ENCODE data around the gene USP7.
"Not testable (repeated sequence)": the region's sequence is repeated elsewhere in the genome, so short reads cannot be mapped to it uniquely, and the experiment has no call there.

USP7 gene

GRCh38 chr16:8886593-8887430, 76.9 kb downstream of the USP7 start:
- in situ Hi-C loops (cut with HindIII; ENCODE audit: low sequenced_read_pairs) = no loop called here

DNA sequence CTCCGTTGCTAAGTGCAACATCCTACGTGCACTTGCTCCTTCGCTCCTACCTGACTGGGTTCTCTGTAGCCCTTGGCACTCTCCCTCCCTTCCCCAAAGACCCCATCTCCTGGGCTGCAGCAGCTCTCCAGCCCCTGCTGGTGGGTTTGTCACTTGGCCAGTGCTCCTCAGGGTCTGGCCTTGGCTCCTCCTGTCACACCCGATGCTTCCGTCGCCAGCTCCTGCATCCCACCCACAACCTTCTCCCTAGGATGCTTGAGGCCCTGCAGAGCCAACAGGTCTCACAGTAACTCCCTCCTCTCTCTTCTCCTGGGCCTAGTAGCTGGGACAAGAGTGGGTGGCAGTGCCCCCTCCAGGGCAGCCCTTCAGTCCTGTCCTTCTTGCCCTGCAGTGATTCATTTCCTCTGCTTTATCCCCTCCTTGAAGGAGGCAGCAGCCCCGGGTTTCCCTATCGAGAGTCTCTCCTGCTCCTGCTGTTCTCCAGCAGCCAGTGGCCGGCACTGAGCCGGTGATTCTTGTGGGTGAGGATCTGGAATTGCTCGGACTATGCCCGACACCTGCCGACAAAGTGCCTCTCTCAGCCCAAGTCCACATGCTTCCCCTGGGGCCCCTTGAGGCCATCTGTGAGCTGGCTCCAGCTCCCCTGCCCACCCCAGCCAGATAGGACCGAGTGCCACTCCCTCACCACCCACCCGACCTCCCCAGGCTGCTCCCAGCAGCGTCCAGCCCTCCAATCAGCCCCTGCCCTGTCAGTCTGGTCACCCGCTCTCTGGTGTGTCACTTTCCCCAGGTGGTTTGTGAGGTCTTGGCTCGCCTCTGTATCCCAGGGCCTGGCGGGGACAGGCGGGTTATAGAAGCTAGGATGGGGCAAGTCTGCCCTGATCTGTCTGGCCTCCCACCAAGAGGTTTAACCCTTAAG, 77.8 kb downstream of the USP7 start:
- in situ Hi-C loops (cut with HindIII; ENCODE audit: low sequenced_read_pairs) = no loop called here

GRCh38 chr16:8882725-8883377, 80.9 kb downstream of the USP7 start:
- in situ Hi-C loops (cut with HindIII; ENCODE audit: low sequenced_read_pairs) = no loop called here

DNA sequence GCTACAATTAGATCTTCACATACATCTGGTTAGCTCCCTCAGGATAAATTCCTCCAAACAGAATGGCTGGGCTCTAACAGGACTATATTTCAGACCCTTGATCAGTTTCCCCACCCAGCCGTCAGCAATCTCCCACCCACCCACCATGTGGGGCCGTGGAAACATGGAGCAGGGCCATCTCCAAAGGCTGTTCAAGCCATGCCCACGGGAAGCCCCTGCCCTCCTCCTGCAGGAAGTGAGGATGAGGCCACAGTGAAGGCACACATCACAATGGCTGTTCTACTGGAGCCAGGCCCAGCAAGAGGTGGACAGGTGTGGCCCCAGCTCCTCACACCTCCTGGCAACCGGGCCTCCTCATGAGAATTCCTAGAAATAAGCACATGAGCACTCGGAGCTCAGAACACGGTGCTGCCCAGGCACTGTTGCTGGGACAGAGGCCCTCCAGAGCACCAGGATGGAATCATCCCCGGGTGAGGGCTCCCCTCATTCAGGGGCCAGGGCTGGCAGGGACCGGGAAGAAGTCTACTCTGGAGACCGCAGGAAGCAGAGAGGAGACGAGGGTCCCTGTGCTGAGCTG, 81.6 kb downstream of the USP7 start, which contains the start of gene LITAFD:
Gene LITAFD (plus strand): TSS at position 311 of the 577 bp plus-strand sequence. CDS start 2,005 bp downstream, outside the sequence.
- in situ Hi-C loops (cut with HindIII; ENCODE audit: low sequenced_read_pairs) = no loop called here

- in situ Hi-C loops (cut with HindIII; ENCODE audit: low sequenced_read_pairs) = no loop called here
These were observed 82.7 kb downstream of the USP7 start for GRCh38 chr16:8880839-8881510.

GRCh38 chr16:8878523-8878911, 85.2 kb downstream of the USP7 start:
- in situ Hi-C loops (cut with HindIII; ENCODE audit: low sequenced_read_pairs) = no loop called here

- in situ Hi-C loops (cut with HindIII; ENCODE audit: low sequenced_read_pairs) = no loop called here
These were observed 85.7 kb downstream of the USP7 start for GRCh38 chr16:8877894-8878522.

DNA sequence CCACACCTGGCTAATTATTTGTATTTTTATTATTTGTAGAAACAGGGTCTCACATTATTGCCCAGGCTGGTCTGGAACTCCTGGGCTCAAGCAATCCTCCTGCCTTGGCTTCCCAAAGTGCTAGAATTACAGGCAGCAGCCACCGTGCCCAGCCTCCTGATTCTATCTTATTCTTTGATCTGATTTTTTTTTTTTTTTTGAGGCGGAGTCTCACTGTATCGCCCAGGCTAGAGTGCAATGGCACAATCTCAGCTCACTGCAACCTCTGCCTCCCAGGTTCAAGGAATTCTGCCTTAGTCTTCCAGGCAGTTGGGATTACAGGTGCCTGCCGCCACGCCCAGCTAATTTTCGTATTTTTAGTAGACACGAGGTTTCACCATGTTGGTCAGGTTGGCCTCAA, 88.4 kb downstream of the USP7 start:
- in situ Hi-C loops (cut with HindIII; ENCODE audit: low sequenced_read_pairs) = not testable (repeated sequence)

DNA sequence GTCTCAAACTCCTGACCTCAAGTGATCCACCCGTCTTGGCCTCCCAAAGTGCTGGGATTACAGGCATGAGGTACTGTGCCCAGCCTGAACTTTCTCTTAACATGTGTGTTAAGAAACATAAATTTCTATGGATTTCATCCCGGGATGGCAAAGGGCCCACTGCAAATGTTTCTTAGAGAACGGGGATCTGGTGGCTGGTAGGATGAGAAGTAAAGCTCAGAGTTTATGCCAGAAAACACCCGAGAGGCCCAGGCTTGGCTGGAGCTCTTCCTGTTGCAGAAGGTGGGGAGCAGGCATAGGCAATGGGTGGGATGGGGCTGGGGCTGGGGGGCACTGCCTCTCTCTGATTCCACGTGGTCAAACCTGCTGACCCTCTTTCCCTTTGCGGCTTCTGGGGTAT, 89.3 kb downstream of the USP7 start:
- in situ Hi-C loops (cut with HindIII; ENCODE audit: low sequenced_read_pairs) = no loop called here

DNA sequence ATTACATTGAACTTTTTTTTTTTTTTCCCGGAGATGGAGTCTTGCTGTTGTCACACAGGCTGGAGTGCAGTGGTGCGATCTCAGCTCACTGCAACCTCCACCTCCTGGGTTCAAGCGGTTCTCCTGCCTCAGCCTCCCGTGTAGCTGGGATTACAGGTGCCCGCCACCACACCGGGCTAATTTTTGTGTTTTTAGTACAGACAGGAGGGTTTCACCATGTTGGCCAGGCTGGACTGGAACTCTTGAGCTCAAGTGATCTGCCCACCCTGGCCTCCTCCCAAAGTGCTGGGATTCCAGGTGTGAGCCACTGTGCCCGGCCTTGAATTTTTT, 89.9 kb downstream of the USP7 start:
- in situ Hi-C loops (cut with HindIII; ENCODE audit: low sequenced_read_pairs) = not testable (repeated sequence)

- in situ Hi-C loops (cut with HindIII; ENCODE audit: low sequenced_read_pairs) = no loop called here
These were observed 90.5 kb downstream of the USP7 start for GRCh38 chr16:8872967-8873865.

GRCh38 chr16:8872071-8872470, 91.6 kb downstream of the USP7 start:
- in situ Hi-C loops (cut with HindIII; ENCODE audit: low sequenced_read_pairs) = no loop called here

DNA sequence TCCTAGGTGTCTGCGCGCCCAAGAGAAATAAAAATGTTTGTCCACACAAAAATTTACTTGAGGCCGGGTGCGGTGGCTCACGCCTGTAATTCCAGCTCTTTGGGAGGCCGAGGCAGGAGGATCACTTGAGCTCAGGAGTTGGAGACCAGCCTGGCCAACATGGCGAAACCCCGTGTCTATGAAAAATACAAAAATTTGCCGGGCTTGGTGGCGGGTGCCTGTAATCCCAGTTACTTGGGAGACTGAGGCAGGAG, 93.8 kb downstream of the USP7 start:
- in situ Hi-C loops (cut with HindIII; ENCODE audit: low sequenced_read_pairs) = not testable (repeated sequence)

DNA sequence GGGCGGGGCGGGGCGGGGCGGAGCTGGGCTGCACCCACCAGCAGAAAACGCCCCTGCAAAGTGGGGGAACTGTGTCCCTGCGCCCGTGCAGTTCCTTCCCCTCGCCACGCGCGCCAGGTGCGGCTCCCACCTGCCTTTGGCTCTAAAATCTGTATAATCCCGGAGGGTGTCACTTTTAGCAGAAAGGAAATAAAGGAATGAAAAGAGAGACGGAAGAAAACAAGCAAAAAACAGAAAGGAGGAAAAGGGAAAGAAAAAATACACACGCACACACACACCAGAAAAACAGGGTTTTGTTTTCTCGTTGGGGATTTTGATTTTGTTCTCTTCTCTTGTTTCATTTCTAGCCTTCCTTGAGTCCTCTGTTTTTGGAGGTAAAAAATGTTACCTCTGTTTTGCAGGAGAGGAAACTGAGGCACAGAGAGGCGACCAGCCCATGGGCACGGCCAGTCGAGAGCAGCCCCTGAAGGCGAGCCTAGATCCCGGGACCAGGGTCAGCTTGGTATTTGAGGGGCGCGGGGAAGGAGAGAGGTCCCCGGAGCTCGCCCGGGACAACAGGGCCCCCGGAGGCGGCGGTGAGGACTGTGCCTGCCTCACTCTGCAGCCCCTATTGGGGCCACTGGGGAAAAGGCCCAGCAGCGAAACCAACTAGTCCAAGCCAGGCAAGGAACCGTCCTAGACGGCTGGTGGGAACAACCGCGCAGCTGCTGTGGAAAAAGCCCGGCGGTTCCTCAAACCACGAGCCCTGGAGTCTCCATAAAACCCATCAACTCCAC, 94.3 kb downstream of the USP7 start:
- in situ Hi-C loops (cut with HindIII; ENCODE audit: low sequenced_read_pairs) = no loop called here

- in situ Hi-C loops (cut with HindIII; ENCODE audit: low sequenced_read_pairs) = no loop called here
These were observed 95.1 kb downstream of the USP7 start, which contains the start of gene CARHSP1 for GRCh38 chr16:8868416-8869211. TSS of gene CARHSP1 (minus strand) at chr16:8869006. CDS start at chr16:8859328, 9,678 bp downstream.

GRCh38 chr16:8867932-8868415, 95.7 kb downstream of the USP7 start:
- in situ Hi-C loops (cut with HindIII; ENCODE audit: low sequenced_read_pairs) = no loop called here

- in situ Hi-C loops (cut with HindIII; ENCODE audit: low sequenced_read_pairs) = no loop called here
These were observed 96.3 kb downstream of the USP7 start for GRCh38 chr16:8867216-8867931.
